ENCODE results near the gene TGM3. TPM values are rescaled to one million over a fixed set of nuclear protein-coding genes. Genes with fewer than 3 reads are reported as not detected.

The TGM3 gene
- polyA plus RNA-seq, 1 experiment: not detected

GRCh38 chr20:2307136-2307535, 11.3 kb downstream of the TGM3 start:
- ChIA-PET CTCF (interaction anchor here (1.3 kb wide), 1 partner anchor 10 kb away, joined by 4 read pairs; no protein-coding TSS in a partner anchor), POLR2A (no interaction called here)
- no peak for DNase-seq (ENCODE audit: low read depth)
- no peaks in the 10 kb centered on the region for H3K36me3 ChIP-seq (ENCODE audit: control insufficient read depth, insufficient read depth, low read length)
- no peak overlapping the region for H3K4me3 ChIP-seq (ENCODE audit: low read depth, low read length)
- no peak for TF ChIP-seq CTCF (IDR thresholded peaks at IDR 0.05; ENCODE audit: insufficient read depth, low read depth, low read length)
- peaks cover 4% of the 10 kb centered on the region for H3K27me3 ChIP-seq (ENCODE audit: control insufficient read depth, insufficient read depth, low read length)

GRCh38 chr20:2311329-2311728, 15.5 kb downstream of the TGM3 start:
- H3K4me3 ChIP-seq (ENCODE audit: low read depth, low read length): no peak overlapping the region
- no peaks in the 10 kb centered on the region for H3K36me3 ChIP-seq (ENCODE audit: control insufficient read depth, insufficient read depth, low read length)
- ChIA-PET CTCF (no interaction called here), POLR2A (no interaction called here)
- H3K27me3 ChIP-seq (ENCODE audit: control insufficient read depth, insufficient read depth, low read length): no peaks in the 10 kb centered on the region; the same call in 1 of the 2 replicates
- TF ChIP-seq CTCF (IDR thresholded peaks at IDR 0.05; ENCODE audit: insufficient read depth, low read depth, low read length): no peak
- no peak for DNase-seq (ENCODE audit: low read depth)

- H3K4me3 ChIP-seq (ENCODE audit: low read depth, low read length): no peak overlapping the region
- ChIA-PET POLR2A (no interaction called here), CTCF (interaction anchor here (1.1 to 1.7 kb wide), 2 partner anchors 37 to 105 kb away, joined by 3 to 6 read pairs; no protein-coding TSS in a partner anchor)
- no peaks in the 10 kb centered on the region for H3K36me3 ChIP-seq (ENCODE audit: control insufficient read depth, insufficient read depth, low read length)
- no peak for TF ChIP-seq CTCF (IDR thresholded peaks at IDR 0.05; ENCODE audit: insufficient read depth, low read depth, low read length)
- no peak for DNase-seq (ENCODE audit: low read depth)
- no peaks in the 10 kb centered on the region; the same call in 1 of the 2 replicates for H3K27me3 ChIP-seq (ENCODE audit: control insufficient read depth, insufficient read depth, low read length)
Observed at GRCh38 chr20:2312876-2313275, 17.1 kb downstream of the TGM3 start.

GRCh38 chr20:2313316-2313715, 17.5 kb downstream of the TGM3 start:
- no peak for TF ChIP-seq CTCF (IDR thresholded peaks at IDR 0.05; ENCODE audit: insufficient read depth, low read depth, low read length)
- Histone ChIP-seq H3K27me3 (ENCODE audit: control insufficient read depth, insufficient read depth, low read length) (no peaks in the 10 kb centered on the region; the same call in 1 of the 2 replicates), H3K36me3 (ENCODE audit: control insufficient read depth, insufficient read depth, low read length) (no peaks in the 10 kb centered on the region), H3K4me3 (ENCODE audit: low read depth, low read length) (no peak overlapping the region)
- ChIA-PET CTCF (interaction anchor here (1.1 to 1.7 kb wide), 2 partner anchors 37 to 106 kb away, joined by 3 to 6 read pairs; no protein-coding TSS in a partner anchor), POLR2A (no interaction called here)
- no peak for DNase-seq (ENCODE audit: low read depth)

- TF ChIP-seq CTCF (IDR thresholded peaks at IDR 0.05; ENCODE audit: insufficient read depth, low read depth, low read length): no peak
Observed at GRCh38 chr20:2314759-2315439, 19.1 kb downstream of the TGM3 start.

More at GRCh38 chr20:2314759-2315439, 19.1 kb downstream of the TGM3 start:
- peak; percentile 79 for DNase-seq (ENCODE audit: low read depth)
- no peaks in the 10 kb centered on the region for H3K36me3 ChIP-seq (ENCODE audit: control insufficient read depth, insufficient read depth, low read length)
- ChIA-PET POLR2A (interaction anchor here (0.7 kb wide), 1 partner anchor 452 kb away, joined by 5 read pairs; no protein-coding TSS in a partner anchor), CTCF (interaction anchor here (0.8 to 1.5 kb wide), 5 partner anchors 15 to 107 kb away, joined by 3 to 8 read pairs (median 3); no protein-coding TSS in a partner anchor)
- no peak overlapping the region for H3K4me3 ChIP-seq (ENCODE audit: low read depth, low read length)
- no peaks in the 10 kb centered on the region; the same call in 1 of the 2 replicates for H3K27me3 ChIP-seq (ENCODE audit: control insufficient read depth, insufficient read depth, low read length)
